ENCODE results near the gene PHAF1.

Gene PHAF1

DNA sequence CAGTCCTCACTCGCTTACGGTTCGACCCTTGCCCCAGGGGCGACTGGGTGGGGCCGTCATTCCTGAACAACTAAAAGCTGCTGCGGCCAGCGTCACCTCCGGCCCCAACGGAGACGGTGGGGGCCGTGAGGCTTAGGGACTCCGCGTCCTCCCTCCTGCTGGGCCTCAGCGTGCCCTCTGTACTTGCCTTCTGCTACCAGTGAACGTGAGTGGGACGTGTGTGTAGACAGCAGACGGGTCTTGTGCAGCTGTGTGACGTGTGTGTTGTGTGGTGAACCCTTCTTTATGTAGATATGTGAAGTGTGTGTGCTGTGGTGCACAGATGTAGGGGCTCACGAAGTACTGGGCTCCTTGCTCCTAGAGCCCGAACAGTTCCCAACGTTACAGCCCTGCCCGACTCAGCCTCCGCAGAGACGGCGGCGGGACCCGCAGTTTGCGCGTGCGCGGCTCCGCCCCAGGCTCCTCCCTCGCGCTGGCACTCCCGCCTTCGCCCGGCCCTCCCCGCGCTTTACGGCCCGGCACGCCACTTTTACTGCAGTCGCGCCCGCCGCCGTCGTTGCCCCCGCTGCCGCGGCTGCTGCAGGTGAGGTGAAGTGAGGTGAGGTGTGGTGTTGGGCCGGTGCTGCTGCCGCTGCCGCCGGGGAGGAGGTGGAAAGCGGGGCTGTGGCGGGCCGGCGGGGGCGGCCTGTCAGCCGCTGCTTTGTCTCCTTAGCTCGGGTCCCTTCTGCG, at the start of gene PHAF1:
Gene PHAF1 (plus strand): TSS at position 535 of the 729 bp plus-strand sequence. CDS start 235 bp downstream, outside the sequence.
- no peak for FAIRE-seq

DNA sequence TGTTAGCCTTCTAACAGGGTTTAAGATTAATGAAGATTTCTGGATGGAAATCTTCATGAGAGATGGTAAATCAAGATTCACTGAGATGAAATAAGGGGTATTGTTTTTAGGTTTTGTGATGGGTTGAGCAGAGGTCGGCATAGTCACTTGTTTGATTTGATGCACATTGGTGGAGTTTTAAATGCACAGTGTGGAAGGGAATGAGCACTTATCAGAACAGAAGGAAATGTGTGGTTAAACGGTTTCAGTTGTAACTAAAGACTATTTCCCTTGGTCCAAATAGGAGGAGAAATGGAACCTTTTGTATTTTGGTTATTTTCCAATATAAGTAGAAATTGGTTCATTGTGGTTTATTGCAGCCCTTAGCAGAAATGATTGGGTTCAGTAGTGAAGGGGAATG, 46.7 kb upstream of the PHAF1 start:
- no peak for FAIRE-seq

DNA sequence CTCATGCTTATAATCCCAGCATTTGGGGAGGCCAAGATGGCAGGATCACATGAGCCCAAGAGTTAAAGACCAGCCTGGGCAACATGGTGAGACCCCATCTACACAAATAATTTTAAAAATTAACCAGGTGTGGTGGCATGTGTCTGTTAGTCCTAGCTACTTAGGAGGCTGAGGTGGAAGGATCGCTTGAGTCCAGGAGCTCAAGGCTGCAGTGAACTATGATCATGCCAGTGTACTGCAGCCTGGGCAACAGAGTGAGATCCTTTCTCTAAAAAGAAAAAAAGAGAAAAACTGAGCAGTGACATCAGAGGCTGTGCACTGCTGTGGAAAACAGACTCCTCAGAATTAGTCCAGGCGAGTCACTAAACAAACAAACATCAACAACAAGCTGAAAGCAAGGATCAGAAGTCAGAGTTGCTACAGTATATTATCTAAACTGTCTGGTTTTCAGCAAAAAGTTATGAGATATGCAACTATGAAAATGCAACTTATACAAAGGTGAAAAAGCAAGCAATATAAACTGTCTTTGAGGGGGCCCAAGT, 41.5 kb upstream of the PHAF1 start:
- FAIRE-seq = no peak

DNA sequence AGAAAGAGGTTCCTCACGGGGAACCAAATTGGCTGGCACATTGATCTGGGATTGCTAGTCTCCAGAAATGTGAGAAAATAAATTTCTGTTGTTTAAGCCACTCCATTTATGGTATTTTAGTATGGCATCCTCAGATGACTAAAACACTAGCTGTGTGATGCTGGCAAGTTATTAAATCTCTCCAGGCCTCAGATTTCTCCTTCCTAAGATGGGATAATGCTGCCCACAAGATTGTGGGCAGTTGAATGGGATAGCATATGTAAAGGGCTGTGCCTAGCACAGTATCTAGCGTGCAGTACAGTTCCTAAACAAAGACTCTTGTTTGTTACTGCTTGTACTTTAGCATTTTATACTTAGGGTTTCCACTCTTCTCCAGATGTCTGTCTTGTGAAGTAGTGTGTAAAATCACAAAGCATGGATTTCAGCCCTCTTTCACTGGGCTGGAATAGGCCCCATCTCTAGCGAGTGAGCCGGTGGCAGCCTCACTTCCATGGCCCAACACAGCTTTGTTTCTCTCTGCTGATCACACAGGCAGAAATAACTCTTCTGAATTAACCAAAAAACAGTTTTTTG, 38.2 kb upstream of the PHAF1 start:
- no peak for FAIRE-seq

DNA sequence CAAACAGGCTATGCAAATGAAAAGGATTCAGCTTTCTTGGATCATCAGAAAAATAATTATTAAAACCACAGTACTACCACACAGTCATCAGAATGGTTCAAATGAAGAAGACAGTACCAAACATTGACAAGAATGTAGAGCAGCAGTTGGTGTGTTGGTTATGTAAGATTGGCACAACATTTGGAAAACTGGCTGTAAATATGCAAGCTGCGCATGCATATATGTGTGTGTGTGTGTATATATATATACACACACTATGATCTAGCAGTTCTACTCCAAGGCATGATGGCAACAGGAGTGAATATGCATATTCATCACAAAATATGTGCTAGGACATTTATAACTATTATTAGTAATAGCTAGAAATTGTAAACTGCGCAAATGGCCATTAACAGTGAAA, 34.4 kb upstream of the PHAF1 start:
- FAIRE-seq = no peak

DNA sequence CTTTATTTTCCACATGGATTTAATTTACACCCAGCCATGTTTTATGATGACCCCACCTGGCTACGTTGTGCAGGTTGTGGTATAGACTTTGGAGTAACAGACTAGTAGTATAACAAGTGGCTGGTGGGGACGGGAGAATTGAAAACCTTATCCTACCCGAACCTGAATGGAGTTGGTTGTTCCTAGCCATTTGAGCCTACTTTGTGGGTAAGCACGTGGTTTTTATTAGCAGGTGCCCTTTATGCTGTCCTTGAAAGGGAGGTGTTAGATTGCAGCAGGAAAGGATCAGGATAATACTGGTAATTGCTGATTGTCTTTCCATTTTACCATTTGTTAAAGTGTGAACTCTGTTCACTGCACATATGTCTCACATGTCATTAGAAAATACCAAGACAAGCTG, 31.9 kb upstream of the PHAF1 start:
- no peak for FAIRE-seq

DNA sequence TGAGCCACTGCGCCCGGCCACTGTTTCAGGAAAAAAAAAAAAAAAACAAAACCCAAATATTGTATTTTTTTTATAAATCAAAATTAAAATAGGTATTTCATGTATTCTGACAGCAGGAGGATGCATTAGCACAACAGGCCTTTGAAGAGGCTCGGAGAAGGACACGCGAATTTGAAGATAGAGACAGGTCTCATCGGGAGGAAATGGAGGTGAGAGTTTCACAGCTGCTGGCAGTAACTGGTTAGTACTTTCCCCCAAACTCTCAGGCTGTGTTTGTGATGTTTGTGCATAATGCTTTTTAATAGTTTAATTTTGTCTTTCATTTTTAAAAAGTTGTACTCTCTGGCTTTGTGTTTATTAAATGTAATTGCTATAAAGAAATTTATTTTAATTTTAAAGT, 27.6 kb upstream of the PHAF1 start:
- FAIRE-seq = no peak

DNA sequence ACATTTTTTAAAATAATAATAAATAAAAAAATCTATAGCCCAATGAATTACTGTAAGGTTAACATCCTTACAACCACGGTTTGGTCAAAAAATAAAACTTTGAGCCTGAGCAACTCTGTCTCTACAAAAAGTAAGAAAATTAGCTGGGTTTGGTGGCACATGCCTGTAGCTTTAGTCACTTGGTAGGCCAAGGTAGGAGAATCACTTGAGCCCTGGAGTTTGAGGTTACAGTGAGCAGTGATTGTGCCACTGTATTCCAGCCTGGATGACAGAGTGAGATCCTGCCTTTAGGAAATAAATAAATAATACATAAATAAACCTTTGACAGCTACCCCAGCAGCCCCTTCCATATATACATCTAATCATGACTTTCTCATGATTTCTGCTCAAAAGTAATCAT, 26.9 kb upstream of the PHAF1 start:
- no peak for FAIRE-seq

DNA sequence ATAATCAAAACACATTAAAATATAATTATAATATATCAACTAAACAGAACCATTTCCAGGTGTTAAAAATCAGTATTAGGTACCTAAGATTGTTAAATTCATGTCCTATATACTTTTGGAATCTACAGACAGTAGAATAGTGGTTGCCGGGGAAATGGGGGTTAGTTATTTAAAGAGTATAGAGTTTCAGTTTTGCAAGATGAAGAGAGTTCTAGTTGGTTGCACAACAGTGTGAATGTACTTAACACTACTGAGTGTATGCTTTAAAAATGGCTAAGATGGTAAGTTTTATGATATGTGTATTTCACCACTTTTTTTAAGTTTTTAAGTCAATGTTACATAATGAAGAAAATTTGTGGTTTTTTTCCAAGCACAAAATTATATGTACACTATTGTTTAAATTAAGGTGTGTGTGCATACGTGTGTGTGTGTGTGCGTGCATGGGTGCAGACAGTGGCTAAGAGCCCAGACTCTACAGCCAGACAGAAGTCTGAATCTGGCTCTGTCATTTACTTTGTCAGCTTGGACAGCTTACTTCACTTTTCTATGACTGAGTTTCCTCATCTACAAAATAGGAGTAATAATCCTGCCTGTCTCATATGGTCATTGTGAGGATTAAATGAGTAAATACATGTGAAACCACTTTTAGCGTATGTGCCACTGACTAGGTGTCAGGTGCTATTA, 25.3 kb upstream of the PHAF1 start:
- no peak for FAIRE-seq

DNA sequence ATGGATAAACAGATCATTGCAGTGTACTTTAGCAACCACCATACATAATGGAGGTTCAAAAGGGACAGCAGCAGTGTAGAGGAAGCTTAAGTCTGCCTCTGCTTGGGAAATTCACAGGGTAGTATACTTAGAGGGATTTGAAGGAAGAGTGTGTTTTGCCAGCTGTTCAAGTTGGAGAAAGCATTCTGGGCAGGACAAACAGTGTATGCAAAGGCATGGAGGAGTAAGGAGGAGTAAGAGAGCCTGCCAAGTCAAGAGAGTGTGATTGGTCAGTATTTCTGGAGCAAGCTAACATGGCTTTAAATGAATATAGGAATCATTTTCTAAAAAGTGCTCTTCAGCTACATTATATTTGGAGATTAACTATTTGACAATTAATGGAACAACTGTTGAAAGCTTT, 22.9 kb upstream of the PHAF1 start:
- no peak for FAIRE-seq

DNA sequence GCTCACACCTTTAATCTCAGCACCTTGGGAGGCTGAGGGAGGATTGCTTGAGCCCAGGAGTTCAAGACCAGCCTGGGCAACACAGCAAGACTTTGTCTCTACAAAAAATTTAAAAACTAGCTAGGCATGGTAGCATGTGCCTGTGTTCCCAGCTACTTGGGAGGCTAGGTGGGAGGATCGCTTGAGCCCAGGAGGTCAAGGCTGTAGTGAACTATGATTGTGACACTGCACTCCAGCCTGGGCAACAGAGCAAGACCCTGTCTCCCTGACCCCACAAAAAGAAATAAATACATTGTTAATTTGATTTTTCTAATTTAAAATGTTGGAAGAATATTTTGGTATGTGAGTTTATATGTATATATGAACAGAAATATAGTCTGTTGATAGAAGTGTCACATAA, 22.4 kb upstream of the PHAF1 start:
- no peak for FAIRE-seq

DNA sequence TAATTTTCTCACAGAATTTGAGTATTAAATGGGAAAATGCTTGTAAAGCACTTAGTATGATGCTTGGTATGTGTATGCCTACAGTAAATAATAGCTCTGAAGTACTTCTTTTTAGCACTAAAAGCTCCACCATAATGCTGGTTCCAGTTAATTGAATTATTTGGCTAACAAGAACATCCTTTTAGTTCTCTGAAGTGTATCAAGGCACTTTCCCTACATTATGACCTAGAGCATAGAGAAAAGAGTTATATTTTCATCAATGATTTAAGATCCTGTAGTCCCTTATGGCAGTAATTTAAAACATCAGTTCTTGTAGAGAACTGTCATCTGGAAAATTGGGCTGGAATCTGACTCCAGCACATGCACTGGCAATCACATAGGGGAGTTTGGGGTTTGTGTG, 21.9 kb upstream of the PHAF1 start:
- no peak for FAIRE-seq

DNA sequence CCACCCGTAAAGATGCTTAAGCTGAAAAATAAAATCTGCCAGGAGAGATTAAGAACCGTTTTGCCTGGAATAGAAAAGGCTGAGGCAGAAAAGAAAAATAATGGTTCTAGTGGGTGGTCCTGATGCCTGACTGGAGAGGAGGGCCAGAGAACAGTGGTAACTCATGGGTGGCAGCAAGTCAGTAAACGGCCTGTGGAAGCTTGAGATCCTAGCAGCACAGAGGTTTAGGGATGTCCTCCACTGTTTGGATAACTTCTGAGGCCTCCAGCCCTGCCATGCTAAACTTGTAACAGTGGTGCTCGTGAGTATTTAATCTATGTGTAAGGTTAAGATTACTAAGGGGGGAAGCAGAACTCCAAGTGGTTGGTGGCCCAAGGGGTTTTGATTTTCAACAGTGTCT, 21.2 kb upstream of the PHAF1 start:
- no peak for FAIRE-seq

DNA sequence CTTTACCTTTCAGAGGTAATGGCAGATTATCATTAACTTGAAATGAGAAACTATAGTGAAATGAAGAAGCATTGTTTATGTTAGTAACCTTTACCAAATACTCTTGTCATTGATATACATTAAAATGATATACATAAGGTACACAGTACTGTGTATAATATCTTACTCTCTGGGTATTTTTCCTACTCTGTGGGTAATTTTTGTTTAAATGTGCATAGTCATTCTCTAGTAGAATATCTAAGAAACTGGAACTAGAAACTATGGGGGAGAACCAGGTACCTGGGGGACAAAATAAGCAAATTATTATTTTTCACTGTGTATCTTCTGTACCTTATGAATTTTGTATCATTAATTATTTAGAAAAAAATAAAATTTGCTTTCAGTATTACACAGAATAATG, 20.6 kb upstream of the PHAF1 start:
- FAIRE-seq = no peak

DNA sequence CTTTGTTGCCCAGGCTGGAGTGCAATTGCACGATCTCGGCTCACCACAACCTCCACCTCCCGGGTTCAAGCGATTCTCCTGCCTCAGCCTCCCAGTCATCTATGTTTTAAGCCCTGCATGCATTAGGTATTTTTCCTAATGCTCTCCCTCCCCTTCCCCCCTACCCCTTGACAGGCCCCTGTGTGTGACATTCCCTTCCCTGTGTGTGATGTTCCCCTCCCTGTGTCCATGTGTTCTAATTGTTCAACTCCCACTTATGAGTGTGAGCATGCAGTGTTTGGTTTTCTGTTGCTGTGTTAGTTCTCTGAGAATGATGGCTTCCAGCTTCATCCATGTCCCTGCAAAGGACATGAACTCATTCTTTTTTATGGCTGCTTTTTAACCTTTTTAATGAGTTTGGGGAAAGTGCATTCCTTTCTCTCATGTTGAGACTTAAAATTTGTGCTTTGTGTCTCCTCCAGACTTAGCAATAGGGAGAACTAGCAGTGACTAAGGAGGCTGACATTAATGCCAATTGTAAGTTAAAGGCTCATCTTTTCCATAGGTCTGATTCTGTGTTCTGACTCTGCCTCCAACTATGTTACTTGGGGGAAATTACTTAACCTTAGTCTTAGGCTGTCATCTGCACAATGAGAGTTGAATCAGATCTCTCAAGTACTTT, 17.7 kb upstream of the PHAF1 start:
- no peak for FAIRE-seq

DNA sequence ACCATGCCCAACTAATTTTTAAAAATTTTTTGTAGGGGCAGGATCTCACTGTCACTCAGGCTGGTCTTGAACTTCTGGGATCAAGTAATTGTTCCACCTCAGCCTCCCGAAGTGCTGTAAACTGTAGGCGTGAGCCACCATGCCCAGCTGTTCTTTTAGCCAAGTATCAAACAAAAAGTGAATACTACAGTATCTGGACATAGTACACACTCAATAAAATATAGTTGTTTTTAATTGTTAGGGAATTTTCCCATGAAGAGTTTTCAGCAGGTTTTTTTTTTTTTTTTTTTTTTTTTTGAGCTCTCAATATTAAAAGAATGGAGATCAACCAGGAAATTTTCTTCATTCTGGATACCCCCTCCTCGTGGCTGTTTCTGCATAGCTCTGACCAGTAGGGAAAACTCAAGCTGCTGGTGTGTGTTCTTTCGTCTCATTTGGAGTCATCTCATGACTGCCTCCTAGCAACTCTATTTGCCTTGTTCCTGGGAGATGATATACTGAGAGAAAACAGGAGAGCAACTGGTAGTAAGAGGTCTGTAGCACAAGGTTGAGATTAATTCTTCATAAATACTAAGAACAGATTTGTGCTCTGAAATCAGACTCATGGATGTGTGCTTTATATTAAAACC, 16.5 kb upstream of the PHAF1 start:
- no peak for FAIRE-seq

DNA sequence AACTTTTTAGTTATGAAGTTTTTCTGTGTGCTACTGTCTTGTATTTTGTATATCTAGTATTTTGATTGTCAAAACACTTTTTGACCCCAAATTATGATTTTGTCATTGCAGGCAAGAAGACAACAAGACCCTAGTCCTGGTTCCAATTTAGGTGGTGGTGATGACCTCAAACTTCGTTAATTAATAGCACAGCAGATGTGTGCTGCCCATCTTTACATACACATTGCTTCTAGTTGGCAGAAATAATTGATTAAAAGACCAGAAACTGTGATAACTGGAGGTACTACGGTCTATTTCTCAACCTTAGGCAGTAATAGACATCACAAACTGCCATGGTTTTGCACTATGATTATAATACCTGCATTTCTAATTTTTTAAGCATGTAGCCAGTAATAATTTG, 11.1 kb upstream of the PHAF1 start:
- FAIRE-seq = no peak

DNA sequence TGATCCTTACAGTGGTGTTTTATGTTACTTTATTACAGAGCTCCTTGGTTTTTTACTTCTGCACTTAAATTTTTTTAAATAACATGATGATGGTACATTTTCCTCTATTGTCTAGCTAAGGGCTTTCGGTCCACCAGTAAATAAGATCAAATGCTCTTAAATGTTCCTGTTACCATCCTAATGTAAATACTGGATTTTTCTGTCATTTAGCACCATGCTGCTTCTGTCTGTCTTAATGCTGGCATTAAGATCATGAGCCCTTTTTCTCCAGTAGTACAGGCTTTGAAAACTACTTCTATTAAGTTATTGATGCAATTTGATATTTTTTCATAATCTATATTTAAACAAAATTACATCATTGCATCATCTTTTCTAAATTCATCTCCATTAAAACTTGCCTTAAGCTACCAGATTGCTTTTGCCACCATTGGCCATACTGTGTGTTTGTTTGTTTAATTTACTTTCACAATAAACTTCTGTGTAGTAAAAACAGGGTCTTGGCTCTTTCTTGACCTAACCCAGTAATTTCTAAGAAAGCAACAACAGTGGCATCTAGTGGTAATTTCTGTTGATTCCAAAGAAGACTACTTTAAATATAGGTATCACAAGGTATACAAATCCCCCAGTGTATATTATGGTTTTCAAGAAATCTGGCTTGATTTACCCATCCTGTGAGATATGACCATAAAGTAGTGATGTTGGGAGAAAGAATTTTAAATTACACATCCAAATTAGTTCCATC, 9.0 kb upstream of the PHAF1 start:
- peak; percentile 19 for FAIRE-seq

DNA sequence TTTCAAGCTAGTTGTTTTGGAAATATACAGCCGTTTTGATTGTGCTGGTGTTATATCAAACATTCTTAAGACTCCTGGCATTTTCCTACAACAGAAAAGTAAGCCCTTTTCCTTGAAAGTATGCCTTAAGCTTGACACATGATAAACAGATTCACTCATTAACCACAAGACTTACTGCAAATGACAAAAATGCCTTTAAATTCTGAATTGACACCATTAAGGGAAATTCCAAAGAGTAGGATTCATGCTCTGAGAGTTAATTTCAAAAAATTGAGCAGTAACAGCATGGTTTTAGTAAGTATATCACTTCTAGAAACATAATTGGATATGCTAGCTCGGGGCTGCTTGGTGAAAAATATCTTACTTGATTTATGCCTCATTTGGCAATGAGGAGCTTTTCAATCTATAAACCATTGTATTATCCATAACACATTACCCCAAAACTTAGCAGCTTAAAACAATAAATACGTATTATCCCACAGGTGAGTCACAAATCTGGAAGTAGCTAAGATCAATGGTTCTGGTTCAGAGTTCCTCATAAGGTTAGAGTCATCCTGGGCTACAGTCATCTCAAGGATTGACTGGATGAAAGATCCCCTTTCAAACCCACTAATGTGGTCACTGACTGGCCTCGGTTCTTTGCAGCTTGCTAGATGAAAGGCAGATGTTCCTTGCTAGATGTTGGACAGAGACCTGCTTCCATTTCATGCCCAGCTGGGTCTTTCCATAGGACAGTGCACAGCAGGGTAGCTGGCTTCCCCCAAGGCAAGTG, 8.2 kb upstream of the PHAF1 start:
- no peak for FAIRE-seq

DNA sequence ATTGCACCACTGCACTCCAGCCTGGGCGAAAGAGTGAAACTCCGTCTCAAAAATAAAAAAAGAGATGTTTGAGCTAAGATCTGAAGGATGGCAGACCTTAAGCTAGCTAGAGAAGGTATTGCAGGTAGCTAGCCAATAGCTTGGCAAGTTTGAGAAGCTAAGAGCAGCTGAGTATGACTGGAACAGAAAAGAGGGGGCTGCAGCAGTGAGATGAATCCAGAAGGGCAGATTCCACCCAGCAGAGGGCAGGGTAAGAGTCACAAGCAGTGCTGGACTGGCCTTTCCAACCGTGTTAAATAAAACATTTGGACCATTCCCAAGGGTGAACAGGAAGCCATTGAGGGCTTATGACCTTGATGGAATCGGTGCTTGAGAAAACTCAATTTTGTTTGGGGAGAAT, 5.7 kb upstream of the PHAF1 start:
- FAIRE-seq = no peak

DNA sequence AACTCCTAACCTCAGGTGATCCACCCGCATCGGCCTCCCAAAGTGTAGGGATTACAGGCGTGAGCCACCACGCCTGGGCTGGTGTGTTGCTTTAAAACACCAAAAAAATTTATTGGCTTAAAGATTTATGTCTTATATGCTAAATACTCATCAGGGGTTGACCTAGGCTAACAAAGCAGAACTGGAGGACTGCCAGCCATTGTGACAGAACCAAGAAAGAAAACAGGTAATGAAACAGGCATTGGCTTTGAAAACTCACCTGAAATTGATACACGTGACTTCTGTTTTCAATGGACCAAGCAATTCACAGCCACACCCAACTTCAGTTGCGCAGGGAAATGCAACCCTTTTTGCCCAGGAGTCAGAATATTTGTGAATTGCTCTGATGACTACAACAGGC, 4.9 kb upstream of the PHAF1 start:
- no peak for FAIRE-seq

DNA sequence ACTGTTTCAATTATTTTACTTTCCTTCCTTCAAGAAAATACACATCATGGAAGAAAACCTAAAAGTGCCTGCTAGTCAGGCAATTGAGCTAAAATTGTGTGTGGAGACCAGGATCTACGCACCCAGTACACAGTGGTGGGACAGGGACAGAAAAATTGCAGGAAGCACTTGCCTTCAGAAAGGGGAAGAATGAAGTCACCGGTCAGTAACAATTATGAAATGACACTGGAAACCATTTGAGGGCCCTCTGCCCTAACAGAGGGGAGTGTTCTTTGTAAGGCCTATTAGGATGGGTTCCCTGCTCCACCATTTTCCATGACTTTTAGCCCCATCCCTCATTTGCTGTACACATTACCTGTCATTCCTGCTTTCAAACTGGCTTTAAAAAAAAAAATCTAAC, 4.5 kb upstream of the PHAF1 start:
- FAIRE-seq = no peak
